Epithelial cell of proximal tubule (primary cell): Measurements from ENCODE around the gene KIF13A. TPM values are rescaled to one million over a fixed set of nuclear protein-coding genes. Genes with fewer than 3 reads are reported as not detected.

Source experiments
- DNase-seq: peaks from one replicate; pipeline ENCODE4 v3.0.0-alpha.2; 2011; ENCODE audit warnings: low read depth
- H3K4me3 ChIP-seq: 2 replicates; pipeline ENCODE4 v1.5.1; 2011; ENCODE audit warnings: low read depth, mild to moderate bottlenecking, low read length
- CTCF ChIP-seq: conservative IDR thresholded peaks from 2 replicates; pipeline ENCODE4 v1.5.1; 2012; ENCODE audit warnings: low read depth, mild to moderate bottlenecking, low read length
- total RNA-seq: library from RNA; depleted of rRNA; stranded (reverse); fragments of >200 nt; gene quantifications from 2 replicates; pipeline ENCODE4 v1.2.3, GENCODE V29; 2015

The KIF13A gene
- total RNA-seq, 1 donor from 2014 or later, result 12.5 TPM

GRCh38 chr6:17995414-17995813 lies 8.0 kb upstream of the KIF13A start:
- DNase-seq, result no peak
- TF ChIP-seq CTCF, result no peak

GRCh38 chr6:17994019-17994418 lies 6.6 kb upstream of the KIF13A start:
- no peak for DNase-seq
- no peak overlapping the region for H3K4me3 ChIP-seq
- TF ChIP-seq CTCF, result no peak

More at GRCh38 chr6:17995414-17995813, 8.0 kb upstream of the KIF13A start:
- H3K4me3 ChIP-seq, result no peak overlapping the region

GRCh38 chr6:17988422-17988944 lies 1.0 kb upstream of the KIF13A start:
- no peak for DNase-seq
- no peak for TF ChIP-seq CTCF
- H3K4me3 ChIP-seq, result peak overlapping the region; percentile 76

- H3K4me3 ChIP-seq, result peak overlapping the region; percentile 76
- no peak for DNase-seq
- TF ChIP-seq CTCF, result peak; percentile 5
Observed at GRCh38 chr6:17987697-17988421, 424 bp upstream of the KIF13A start.

- TF ChIP-seq CTCF, result no peak
- peak overlapping the region; percentile 89 for H3K4me3 ChIP-seq
- no peak for DNase-seq
Observed at GRCh38 chr6:17986656-17987446, 584 bp downstream of the KIF13A start.

- no peak for TF ChIP-seq CTCF
- peak overlapping the region; percentile 89 for H3K4me3 ChIP-seq
- no peak for DNase-seq
Observed at GRCh38 chr6:17985934-17986655, 1.3 kb downstream of the KIF13A start.
